Measurements from ENCODE around the gene KLHL25.

DNA sequence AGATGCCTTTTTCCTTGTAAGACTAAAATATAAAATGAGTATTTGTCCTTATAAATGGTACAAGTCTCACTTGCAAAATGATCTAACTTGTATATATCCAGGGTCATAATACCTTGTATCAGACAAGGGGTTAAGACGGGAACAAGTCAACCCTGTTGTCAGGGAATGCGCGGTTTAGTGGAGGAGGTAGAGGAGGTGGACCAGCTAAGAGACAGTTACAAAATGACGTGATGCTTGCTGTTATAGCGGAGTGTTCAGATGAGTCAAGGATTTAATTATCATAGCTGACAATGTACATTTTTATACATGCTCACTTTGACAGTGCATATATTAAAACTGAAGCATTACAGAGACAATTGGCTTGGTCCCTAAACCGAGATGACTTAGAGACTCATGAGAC, 26.8 kb upstream of the KLHL25 start:
- no peak for TF ChIP-seq POLR2A (IDR thresholded peaks at IDR 0.05; ENCODE audit: low read length)
- no peak for TF ChIP-seq GATA1 (IDR thresholded peaks at IDR 0.05; ENCODE audit: low read depth, low read length)

All from erythroblast (primary cell).